Measurements from ENCODE around the gene ZFYVE9.

DNA sequence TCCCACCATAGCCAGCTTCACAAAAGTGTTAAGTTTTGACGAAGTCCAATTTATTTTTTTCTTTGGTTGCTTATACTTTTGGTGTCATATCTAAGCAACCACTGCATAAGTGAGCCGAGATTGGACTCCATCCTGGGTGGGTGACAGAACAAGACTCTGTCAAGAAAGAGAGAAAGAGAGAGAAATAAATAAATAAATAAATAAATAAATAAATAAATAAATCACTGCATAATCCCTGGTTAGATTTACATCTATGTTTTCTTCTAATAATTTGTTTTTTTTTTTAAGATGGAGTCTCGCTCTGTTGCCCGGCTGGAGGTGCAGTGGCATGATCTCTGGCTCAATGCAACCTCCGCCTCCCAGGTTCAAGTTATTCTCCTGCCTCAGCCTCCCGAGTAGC lies 18.3 kb upstream of the ZFYVE9 start:
- TF ChIP-seq, protein P1, sequence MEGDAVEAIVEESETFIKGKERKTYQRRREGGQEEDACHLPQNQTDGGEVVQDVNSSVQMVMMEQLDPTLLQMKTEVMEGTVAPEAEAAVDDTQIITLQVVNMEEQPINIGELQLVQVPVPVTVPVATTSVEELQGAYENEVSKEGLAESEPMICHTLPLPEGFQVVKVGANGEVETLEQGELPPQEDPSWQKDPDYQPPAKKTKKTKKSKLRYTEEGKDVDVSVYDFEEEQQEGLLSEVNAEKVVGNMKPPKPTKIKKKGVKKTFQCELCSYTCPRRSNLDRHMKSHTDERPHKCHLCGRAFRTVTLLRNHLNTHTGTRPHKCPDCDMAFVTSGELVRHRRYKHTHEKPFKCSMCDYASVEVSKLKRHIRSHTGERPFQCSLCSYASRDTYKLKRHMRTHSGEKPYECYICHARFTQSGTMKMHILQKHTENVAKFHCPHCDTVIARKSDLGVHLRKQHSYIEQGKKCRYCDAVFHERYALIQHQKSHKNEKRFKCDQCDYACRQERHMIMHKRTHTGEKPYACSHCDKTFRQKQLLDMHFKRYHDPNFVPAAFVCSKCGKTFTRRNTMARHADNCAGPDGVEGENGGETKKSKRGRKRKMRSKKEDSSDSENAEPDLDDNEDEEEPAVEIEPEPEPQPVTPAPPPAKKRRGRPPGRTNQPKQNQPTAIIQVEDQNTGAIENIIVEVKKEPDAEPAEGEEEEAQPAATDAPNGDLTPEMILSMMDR (IDR thresholded peaks at IDR 0.05): no peak
- TF ChIP-seq POLR2A (IDR thresholded peaks at IDR 0.05): no peak

Data from esophagus squamous epithelium (tissue), 4 donors.